ENCODE measurements around the gene DEFB132.
A peak's percentile ranks its signal among the peaks of the same experiment; 100 is the strongest.

Gene DEFB132

DNA sequence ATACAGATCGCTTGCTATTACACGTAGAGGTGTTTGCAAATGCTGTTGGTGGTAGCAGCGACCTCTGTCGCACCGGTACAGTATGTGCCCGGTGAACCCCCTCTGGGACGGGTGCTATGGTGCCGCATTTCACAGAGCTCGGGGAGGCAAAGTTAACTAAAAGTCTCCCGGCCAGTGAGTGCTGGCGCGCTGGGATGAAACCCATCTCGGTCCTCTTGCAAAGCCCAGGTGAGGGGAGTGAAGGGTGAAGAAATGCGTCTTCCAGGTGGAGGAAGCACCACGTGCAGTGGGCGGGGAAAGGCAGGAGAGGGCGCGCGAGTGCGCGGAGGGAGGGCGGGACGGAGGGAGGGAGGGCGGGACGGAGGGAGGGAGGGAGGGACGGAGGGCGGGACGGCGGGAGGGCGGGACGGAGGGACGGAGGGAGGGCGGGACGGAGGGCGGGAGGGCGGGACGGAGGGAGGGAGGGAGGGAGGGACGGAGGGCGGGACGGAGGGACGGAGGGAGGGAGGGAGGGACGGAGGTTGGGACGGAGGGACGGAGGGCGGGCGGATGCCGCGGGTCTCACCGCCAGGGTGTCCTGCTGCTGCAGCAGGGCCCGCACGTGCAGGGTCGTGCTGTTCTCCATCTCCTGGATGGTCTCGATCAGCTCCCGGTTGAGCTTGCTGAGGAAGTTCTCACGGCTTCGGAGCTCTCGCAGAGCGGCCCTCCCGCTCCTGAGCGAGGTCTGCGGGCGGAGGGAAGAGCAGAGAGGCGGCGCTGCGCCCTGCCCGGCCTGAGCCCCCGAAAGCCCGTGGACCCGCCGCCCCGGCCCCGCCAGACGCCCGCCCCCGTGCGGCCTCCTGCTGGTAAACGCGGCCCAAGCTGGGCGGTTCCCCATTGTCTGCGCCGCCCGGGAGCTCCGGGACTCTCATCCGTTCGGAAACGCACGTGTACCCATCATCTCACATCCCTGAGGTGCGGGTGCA is 21.4 kb downstream of the DEFB132 start:
- TF ChIP-seq, protein P1, sequence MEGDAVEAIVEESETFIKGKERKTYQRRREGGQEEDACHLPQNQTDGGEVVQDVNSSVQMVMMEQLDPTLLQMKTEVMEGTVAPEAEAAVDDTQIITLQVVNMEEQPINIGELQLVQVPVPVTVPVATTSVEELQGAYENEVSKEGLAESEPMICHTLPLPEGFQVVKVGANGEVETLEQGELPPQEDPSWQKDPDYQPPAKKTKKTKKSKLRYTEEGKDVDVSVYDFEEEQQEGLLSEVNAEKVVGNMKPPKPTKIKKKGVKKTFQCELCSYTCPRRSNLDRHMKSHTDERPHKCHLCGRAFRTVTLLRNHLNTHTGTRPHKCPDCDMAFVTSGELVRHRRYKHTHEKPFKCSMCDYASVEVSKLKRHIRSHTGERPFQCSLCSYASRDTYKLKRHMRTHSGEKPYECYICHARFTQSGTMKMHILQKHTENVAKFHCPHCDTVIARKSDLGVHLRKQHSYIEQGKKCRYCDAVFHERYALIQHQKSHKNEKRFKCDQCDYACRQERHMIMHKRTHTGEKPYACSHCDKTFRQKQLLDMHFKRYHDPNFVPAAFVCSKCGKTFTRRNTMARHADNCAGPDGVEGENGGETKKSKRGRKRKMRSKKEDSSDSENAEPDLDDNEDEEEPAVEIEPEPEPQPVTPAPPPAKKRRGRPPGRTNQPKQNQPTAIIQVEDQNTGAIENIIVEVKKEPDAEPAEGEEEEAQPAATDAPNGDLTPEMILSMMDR (conservative IDR thresholded peaks at IDR 0.05; ENCODE audit: control insufficient read depth, insufficient read depth, low read depth, low read length) = no peak
- DNase-seq (ENCODE audit: low read depth) = no peak
- H3K4me3 ChIP-seq (ENCODE audit: control insufficient read depth, low read depth, low read length) = no peak overlapping the region

DNA sequence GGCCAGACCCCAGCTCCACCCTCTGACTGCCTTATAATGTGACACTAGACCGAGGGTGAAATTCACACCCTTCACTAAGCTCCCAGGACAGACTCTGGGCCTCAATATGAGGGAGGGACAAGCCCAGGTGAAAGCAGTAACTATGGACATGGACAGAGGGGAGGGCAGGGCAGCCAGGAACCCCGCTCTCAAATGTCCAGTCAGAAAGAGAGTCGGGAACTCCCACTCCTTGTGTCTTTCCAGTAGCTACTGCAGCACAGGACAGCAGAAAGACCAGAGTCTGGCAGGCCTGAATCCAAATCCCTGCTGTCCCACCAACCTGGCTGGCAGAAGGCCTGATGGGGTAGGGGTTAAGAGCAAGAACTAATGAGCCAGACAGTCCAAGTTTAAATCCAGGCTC is 26.6 kb downstream of the DEFB132 start:
- TF ChIP-seq, protein P1 (conservative IDR thresholded peaks at IDR 0.05; ENCODE audit: control insufficient read depth, insufficient read depth, low read depth, low read length) = no peak
- no peak for DNase-seq (ENCODE audit: low read depth)
- H3K4me3 ChIP-seq (ENCODE audit: control insufficient read depth, low read depth, low read length) = no peak overlapping the region

DNA sequence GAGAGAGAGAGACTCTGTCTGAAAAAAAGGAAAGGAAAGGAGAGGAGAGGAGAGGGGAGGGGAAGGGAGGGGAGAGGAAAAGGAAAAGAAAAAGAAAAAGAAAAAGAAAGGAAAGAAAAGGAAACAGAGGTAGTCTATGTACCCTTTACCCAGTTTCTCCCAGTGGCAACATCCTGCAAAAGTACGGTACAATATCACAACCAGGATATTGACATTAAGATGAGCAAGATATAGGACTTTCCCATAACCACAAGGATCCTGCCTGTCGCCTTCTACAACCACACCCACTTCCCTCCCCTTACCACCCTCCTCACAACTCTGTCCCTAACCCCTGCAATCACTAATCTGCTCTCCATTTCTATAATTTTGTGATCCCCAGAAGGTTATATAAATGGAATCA is 29.0 kb downstream of the DEFB132 start:
- H3K4me3 ChIP-seq (ENCODE audit: control insufficient read depth, low read depth, low read length) = no peak overlapping the region
- TF ChIP-seq, protein P1 (conservative IDR thresholded peaks at IDR 0.05; ENCODE audit: control insufficient read depth, insufficient read depth, low read depth, low read length) = no peak
- DNase-seq (ENCODE audit: low read depth) = no peak

DNA sequence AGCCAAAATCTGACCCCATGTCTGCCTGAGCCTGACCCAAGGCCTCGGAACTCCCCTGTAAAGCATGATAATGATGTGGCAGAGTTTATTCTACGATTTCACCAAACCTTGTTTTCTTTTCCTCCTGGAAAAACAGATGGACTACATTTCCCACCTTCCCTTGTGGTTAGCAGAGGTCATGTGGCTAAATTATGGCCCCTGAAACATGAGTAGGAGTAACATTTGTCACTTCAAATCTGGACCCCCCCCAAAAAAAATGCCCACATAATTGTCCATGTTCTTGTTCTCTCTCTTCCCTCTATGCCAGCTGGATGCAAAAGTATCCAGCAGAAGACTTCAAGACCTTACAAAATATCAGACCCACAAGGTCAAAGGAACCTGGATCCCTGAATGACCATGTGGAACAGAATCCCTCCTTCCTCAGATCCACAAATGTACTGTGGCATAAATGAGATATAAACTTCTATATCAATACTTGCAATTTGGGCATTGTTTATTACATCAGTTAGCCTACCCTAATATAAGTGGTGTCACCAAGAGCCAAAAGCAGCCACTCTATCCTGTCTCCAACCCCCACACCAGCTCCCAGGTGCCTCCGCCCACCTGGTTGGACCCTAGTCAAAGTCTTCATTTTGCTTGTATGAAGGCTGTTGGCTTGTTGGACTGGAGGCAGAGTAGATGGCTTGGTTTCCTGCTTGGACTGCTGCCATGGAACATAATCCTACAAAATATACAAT is 31.6 kb downstream of the DEFB132 start:
- TF ChIP-seq, protein P1 (conservative IDR thresholded peaks at IDR 0.05; ENCODE audit: control insufficient read depth, insufficient read depth, low read depth, low read length) = no peak
- no peak overlapping the region for H3K4me3 ChIP-seq (ENCODE audit: control insufficient read depth, low read depth, low read length)
- DNase-seq (ENCODE audit: low read depth) = no peak

DNA sequence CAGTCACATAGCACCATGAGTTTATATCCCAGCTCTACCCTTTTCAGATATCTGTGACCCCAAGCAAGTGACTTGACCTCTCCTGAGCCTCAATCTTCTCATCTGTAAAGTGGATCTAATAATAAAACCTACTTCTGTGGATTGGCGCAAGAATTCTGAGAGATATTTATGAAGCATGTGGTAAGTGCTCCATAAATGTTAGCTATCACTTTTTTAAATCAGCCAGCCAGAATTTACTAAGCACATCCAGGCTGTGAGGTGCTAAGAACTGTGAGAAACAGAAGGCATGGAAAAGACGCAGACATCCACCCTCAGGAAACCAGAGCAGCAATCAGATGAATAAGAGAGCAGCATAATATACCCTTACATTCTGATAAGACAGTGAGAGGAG is 32.2 kb downstream of the DEFB132 start:
- TF ChIP-seq, protein P1 (conservative IDR thresholded peaks at IDR 0.05; ENCODE audit: control insufficient read depth, insufficient read depth, low read depth, low read length) = no peak
- DNase-seq (ENCODE audit: low read depth) = no peak
- H3K4me3 ChIP-seq (ENCODE audit: control insufficient read depth, low read depth, low read length) = peak overlapping the region; percentile 91

DNA sequence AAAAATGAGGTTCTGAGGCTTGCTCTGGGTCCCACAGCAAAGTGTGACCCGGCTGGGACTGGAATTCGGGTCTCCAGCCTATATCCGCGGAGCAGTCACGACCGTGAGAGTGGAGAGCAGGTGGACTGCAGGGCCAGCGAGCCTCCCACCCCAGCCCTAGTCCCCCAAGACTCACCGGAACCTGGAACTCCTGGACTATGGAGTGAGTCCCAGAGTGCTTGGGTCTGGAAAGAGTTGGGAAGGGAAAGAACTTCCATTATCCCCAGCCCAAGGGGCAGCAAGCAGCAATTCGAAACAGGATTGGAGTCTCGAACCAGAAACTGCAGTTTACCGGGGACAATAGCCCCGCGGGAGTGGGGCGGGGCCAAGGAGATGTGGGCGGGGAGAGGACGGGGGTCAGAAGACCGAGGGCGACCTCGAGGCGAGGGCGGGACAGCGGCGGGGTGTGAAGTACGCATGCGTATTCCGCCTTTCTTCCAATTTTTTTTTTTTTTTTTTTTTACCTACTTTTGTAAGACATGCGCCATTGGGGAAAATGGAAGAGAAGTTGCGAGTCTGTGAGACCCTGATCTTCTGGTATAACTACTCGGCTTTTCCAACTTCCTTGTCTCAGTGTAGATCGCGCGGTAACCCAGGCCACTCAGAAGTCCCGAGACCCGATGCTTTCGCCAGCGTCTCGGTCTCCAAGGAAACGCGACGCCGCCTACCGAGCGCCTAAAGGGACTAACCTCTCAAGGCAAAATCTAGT is 32.7 kb downstream of the DEFB132 start, which contains the start of gene C20orf96:
Gene C20orf96 (minus strand): TSS at position 667 of the 748 bp plus-strand sequence. CDS start 140 bp downstream, at position 527.
- H3K4me3 ChIP-seq (ENCODE audit: control insufficient read depth, low read depth, low read length) = peak within 1 kb of the TSS; percentile 91
- TF ChIP-seq, protein P1 (conservative IDR thresholded peaks at IDR 0.05; ENCODE audit: control insufficient read depth, insufficient read depth, low read depth, low read length) = peak; percentile 47
- peak; percentile 96 for DNase-seq (ENCODE audit: low read depth)

Data from fibroblast of mammary gland (primary cell).